CD4-positive, alpha-beta T cell treated with Interleukin-12 subunit alpha and Interleukin-12 subunit beta, for 1 hour (primary cell): ENCODE results near the gene GLIPR2.
A peak's percentile ranks its signal among the peaks of the same experiment; 100 is the strongest.
"Not testable (repeated sequence)": the region's sequence is repeated elsewhere in the genome, so short reads cannot be mapped to it uniquely, and the experiment has no call there.

Experiments
- DNase-seq: peaks from one replicate; pipeline ENCODE4 v3.0.0-alpha.2; 2020

GLIPR2 gene, protein sequence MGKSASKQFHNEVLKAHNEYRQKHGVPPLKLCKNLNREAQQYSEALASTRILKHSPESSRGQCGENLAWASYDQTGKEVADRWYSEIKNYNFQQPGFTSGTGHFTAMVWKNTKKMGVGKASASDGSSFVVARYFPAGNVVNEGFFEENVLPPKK

GRCh38 chr9:36136272-36136893, at the start of gene GLIPR2:
TSS of gene GLIPR2 (plus strand) at chr9:36136733. CDS start at chr9:36136779, 46 bp downstream.
- DNase-seq, result peak; percentile 82

DNA sequence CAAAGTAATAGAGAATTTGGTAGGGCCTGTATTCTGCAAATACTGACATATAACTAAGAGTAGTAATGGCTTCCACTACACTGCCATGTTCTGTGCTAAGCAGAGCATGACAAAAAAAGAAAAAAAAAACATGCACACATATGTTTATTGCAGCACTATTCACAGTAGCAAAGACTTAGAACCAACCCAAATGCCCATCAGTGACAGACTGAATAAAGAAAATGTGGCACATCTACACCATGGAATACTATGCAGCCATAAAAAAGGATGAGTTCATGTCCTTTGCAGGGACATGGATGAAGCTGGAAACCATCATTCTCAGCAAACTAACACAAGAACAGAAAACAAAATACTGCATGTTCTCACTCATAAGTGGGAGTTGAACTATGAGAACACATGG, 49.5 kb upstream of the GLIPR2 start:
- not testable (repeated sequence) for DNase-seq

DNA sequence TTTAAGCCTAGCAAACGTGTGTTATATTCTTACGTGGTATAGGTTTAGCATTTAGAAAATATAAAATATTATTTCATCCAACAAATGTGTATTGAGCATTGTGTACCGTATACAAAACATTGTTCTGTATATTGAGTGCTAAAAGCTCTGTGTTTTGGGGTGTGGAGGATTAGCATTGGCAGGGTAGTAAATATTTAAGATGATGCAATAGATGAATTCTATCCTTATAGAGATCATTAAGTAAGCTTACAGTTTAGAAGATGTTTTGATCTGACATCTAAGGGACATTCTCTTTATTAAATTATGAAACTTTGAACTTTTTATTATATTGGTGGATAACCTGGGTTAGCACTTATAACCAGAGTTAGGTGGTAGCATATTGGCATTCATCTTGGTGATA, 48.5 kb upstream of the GLIPR2 start:
- no peak for DNase-seq

- DNase-seq, result no peak
These were observed 45.2 kb upstream of the GLIPR2 start for GRCh38 chr9:36091026-36091953.

GRCh38 chr9:36092014-36092413, 44.5 kb upstream of the GLIPR2 start:
- no peak for DNase-seq

DNA sequence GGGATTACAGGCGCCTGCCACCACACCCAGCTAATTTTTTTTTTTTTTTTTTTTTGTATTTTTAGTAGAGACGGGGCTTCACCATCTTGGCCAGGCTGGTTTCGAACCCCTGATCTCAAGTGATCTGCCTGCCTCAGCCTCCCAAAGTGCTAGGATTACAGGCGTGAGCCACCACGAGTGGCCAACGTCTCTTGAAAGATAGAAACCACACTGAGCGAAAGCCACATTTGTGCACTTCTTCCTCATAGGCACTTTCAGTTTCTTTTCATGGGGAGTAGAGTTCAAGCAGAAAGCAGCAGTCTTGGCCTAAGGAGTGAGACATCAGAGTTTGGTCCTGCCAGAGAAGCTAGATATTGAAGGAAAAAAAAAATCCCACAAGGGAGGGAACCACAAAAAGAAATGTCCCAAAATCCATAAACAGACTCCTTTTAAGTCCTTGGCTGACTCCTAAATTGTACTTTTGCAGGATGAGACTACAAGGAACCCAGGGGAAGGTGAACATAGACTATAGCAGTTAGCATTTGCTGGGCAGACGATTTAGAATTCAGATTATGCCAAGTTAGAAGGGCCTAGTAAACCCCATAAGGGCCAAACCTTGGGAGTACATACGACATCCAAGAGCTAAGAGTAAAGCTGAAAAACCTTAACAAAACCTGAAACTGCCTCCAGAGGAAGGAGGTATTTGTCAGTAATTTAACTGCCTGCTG, 43.9 kb upstream of the GLIPR2 start:
- peak; percentile 62 for DNase-seq

DNA sequence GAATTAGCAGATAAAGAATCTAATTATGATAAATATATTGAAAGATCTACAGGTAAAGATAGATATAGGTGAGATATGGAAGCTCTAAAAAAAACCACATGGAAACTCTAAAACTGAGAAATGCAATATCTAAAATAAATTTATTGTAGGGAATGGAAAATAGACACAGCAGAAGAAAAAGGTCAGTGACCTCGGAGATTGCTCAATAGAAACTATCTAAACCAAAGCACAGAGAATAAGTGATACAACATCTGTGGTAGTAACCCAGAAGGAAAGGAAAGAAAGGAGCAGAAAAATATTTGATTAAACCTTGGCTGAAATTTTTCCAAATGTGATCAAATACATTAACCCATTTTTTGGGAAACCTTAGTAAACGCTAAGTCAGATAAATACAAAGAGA, 43.1 kb upstream of the GLIPR2 start:
- no peak for DNase-seq

GRCh38 chr9:36099718-36100117, 36.8 kb upstream of the GLIPR2 start:
- no peak for DNase-seq

DNA sequence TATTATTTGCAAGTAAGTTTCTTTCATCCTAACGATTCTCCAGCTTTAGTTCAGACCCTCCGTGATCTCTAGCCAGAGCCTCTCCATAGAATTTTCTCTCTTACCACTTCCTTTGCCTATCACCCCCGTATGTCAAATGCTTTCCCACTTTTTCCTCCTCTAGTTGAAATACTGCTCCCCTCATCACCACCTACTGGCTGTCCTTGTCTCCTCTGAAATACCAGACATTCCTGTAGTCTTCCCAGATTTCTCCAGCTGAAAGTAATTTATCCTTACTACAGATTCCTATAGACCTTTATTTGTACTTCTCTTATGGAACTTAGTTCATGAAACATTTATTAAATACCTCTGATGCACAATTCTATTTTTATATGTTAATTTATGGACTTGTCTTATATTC, 36.0 kb upstream of the GLIPR2 start:
- no peak for DNase-seq

DNA sequence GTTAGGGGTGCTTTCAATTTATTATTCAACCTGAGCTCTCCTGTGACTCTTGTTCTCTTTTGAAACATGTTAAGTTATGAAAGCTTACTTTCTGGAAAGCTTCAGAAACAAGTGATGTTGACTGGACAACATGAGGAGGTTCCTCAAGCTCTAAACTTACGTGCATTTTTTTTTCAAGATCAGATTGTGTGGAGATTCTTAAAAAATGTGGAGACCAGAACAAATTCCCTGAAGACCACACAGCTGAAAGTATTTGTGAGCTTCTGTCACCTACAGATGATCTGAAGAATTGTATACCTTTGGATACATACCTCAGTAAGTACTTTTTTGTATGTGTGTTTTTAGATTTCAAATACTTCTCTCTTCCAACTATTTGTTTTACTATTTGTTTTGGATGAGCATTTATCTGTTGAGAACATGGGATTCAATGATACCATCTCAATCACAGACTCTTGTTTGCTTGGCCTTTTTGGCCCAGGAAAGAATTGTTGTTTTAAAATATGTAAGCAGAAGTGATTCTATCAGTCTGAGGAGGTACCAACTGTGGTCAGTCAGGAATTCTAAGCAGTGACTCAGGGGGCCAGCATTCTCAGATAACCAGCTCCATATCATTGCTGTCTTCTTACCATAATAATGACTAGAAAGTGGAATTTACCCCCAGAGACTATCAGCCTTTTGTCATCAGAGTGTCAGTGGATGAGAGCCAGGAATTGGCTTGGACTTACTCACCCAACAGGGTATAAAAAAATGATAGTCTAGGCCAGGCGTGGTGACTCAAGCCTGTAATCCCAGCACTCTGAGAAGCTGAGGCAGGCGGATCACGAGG, 34.4 kb upstream of the GLIPR2 start:
- DNase-seq, result no peak

DNA sequence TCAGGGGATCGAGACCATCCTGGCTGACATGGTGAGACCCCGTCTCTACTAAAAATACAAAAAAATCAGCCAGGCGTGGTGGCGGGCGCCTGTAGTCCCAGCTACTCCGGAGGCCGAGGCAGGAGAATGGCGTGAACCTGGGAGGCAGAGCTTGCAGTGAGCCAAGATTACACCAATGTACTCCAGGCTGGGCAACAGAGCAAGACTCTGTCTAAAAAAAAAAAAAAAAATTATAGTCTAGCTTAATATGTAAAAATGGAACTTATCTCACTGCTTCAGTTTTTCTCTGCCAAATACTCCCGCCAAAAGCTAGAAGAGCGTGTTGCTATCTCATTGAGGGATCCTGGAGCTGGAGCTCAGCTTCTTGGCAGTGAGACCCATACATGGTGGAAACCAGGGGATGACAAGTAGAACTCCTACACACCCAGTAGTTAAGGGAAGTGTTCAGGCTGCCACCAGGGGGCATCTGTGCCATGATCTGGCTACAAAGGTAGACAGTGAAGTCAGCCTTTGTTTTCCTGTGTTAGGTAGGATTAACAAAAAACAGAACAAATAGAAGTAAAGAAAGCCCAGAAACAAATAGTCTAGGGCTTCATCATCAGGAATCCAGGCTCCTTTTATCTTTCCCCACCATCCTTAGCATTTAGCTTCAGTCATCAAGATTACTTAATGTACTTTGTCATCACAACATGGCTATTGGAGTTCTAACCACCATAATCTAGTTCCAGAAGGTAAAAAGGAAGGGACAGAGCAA, 33.6 kb upstream of the GLIPR2 start:
- DNase-seq, result peak; percentile 87

- DNase-seq, result no peak
These were observed 27.5 kb upstream of the GLIPR2 start for GRCh38 chr9:36109071-36109470.

DNA sequence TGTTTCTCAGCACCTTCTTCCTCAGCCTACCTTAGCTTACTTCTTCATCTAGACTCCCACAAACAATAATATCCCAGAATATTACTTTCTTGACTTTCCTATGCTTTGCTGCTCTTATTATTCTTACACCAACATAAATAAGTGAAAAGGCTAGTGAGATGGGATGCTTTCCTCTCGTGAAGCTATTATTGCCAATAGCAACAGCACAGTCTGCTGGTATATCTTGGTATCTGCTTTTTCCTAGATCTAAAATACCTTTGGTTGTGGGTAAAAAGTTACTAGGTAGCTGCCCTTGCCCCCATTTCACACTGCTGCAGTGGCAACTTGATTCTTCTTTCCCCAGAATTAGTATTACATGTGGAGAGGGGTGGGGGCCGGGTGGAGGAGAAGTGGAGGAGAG, 26.1 kb upstream of the GLIPR2 start:
- DNase-seq, result no peak

- DNase-seq, result no peak
These were observed 24.0 kb upstream of the GLIPR2 start for GRCh38 chr9:36112516-36112915.

GRCh38 chr9:36113999-36114398, 22.5 kb upstream of the GLIPR2 start:
- DNase-seq, result no peak

DNA sequence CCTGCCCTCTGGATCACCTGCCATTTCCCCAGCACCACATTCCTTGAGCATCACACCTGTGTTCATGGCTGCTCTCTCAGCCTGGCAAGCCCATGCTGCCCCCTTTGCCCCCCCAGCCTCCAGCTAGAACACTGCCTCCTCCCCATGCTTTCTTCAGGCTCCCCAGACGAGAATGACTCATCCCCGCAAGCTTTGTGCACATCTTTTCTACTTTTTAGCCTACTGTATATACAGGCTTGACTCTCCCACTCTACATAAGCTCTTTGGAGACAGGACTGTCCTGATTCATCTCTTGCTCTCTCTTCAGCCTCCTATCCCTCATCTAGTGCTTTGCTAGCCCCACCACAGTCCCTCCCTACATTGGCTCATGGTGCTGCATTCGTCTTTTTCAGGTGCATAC, 19.9 kb upstream of the GLIPR2 start:
- no peak for DNase-seq

DNA sequence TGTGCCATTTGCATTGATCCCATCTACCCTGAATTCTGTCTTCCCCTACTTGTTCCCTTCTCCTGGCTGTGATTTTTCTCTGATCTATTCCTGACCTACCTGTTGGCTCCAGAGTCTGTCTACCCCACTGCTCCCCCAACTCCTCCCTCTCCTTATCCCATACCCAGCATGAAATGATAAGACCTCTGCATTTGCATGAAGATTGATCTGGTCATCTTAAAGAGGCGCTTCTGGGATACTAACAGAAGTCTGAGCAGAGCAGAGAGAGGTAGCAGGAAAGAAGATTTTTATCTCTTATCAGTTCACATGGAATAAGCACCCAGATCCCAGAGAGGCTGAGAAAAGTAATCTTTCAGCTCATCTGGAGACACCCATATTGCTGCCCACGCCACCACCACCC, 18.3 kb upstream of the GLIPR2 start:
- no peak for DNase-seq

DNA sequence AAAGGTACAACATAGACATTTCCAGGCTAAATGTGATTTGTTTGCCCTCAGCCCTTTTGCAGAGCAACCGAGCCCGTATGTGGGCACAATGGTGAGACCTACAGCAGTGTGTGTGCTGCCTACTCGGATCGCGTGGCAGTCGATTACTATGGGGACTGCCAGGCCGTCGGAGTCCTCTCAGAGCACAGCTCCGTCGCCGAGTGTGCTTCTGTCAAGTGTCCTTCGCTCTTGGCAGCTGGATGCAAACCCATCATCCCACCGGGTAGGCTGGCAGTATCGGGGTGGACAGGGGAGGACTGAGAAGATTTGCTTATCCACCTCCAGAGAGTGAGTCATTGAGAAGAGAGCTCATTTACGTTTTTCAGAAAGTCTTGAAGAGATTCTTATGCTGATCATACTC, 17.8 kb upstream of the GLIPR2 start:
- no peak for DNase-seq

DNA sequence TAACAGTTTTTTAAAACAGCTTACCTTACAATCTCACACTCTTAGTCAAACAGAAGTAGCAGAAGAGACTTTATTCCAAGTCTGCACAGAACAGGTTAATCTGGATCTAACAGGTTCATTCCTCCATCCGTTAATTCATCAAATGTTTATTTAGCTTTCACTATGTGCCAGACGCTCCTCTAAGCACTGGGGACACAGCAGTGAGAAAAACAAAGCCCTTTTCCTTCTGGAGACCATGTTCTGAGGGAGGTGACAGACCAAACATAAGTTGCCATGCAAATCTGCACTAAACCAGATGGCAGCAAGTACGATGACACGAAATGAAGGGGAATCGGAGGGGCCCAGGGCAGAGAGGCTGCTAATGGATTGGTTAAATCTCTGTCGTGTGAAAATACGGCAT, 17.1 kb upstream of the GLIPR2 start:
- no peak for DNase-seq

DNA sequence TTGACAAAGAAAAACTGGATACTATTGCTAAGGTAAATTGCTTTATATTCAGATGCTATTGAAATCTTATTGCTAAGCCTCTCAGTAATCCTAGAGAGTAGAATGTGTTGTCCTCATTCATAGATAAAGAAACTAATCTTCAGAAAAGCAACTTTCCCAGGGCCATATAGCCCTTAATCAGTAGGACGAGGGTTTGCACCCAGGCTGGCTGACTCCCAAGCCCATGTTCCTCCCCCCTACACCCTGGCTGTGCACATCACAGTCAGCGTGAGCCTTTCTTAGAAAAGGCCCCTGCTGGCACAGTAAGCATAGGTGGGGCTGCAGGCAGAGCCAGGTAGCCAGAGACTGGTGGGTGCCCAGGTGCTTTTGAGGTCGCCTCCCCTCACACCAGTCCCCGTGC, 15.8 kb upstream of the GLIPR2 start:
- no peak for DNase-seq

DNA sequence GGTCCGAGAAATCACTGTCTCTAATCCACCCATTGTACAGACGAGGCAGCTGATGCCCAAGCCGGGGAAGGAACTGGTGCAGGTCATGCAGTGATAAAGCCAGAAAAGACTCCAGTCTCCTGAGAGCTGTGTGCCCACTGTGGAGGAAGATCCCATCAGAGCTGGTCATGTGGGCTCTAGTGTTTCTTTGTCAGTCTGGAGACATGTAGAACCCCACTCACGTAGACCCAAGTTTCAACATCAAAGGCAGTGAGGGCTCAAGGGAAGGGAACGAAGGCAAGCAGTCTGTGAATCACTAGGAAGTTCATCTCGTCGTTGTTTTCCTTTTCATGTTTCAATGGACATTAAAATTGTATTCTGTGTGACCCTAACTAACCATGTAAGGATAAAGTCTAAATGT, 14.6 kb upstream of the GLIPR2 start:
- no peak for DNase-seq

- DNase-seq, result no peak
These were observed 13.0 kb upstream of the GLIPR2 start for GRCh38 chr9:36123515-36123914.
